Upper lobe of left lung (tissue), 6 donors: Measurements from ENCODE around the gene EXOC3L2. TPM values are rescaled to one million over a fixed set of nuclear protein-coding genes. Genes with fewer than 3 reads are reported as not detected.

Source experiments
- ATAC-seq, 2 donors: fragments of 200-7000 bp; cut with Tn5 transposase; one replicate each; pipeline ENCODE4 v1.9.1; 2022; ENCODE audit warnings: mild to moderate bottlenecking in 2 of 2, moderate library complexity in 2 of 2; ENCODE audit not compliant: low FRiP score in 2 of 2
- DNase-seq, 2 donors: peaks; one replicate each; pipeline ENCODE4 v3.0.0-alpha.2; 2019 to 2020
- H3K27ac ChIP-seq, 4 donors: fragments of 200-600 bp; sonication (generic); one replicate each; pipeline ENCODE4 v1.5.1; 2016 to 2019
- H3K27me3 ChIP-seq, 4 donors: fragments of 200-600 bp; sonication (generic); one replicate each; pipeline ENCODE4 v1.5.1; 2017 to 2019
- H3K36me3 ChIP-seq, 4 donors: fragments of 200-600 bp; sonication (generic); one replicate each; pipeline ENCODE4 v1.5.1; 2016 to 2019
- H3K4me1 ChIP-seq, 4 donors: fragments of 200-600 bp; sonication (generic); one replicate each; pipeline ENCODE4 v1.5.1; 2018 to 2019
- H3K4me3 ChIP-seq, 4 donors: fragments of 200-600 bp; sonication (generic); one replicate each; pipeline ENCODE4 v1.5.1; 2017 to 2019; ENCODE audit warnings: mild to moderate bottlenecking in 2 of 4, moderate library complexity in 1 of 4
- H3K9me3 ChIP-seq, 4 donors: fragments of 200-600 bp; sonication (generic); one replicate each; pipeline ENCODE4 v1.5.1; 2018 to 2019
- EP300 ChIP-seq, 4 donors: sonication (generic); formaldehyde crosslinking; IDR thresholded peaks; one replicate each; pipeline ENCODE4 v1.5.1; 2017; ENCODE audit warnings: antibody characterized with exemption in 4 of 4, control low read depth in 2 of 4
- POLR2A ChIP-seq, 4 donors: fragments of 450-650 bp; IDR thresholded peaks; one replicate each; pipeline ENCODE4 v1.5.1; 2016 to 2017; ENCODE audit warnings: antibody characterized with exemption in 4 of 4, mild to moderate bottlenecking in 2 of 4
- POLR2AphosphoS5 ChIP-seq, 2 donors: sonication (generic); formaldehyde crosslinking; IDR thresholded peaks; one replicate each; pipeline ENCODE4 v1.5.1; 2017; ENCODE audit warnings: antibody characterized with exemption in 2 of 2
- WGBS, 2 donors: methylation state at CpG; one replicate each; pipeline ENCODE4 v1.1.5; 2017 to 2018; 5-methylcytosine and 5-hydroxymethylcytosine counted together
- total RNA-seq, 6 donors: library from RNA; depleted of rRNA in 4 of 6; stranded (reverse); fragments of >200 nt in 4 of 6; gene quantifications; one replicate each; pipeline versions ENCODE4 v1.1.0 to v1.2.1, GENCODE V29; 2016 to 2021
- TF ChIP-seq, protein P1 (sequence below), 6 experiments: fragments of 450-650 bp in 4 of 6; fragments of 200-600 bp in 2 of 6; sonication (generic) in 2 of 6; IDR thresholded peaks; one replicate each; pipeline ENCODE4 v1.5.1; 2016 to 2019; ENCODE audit warnings: antibody characterized with exemption in 6 of 6
- donor health status: DM: no; HTN: no; CAD: no; lungs with moderate emphysema.
- donor health status: DM: no; HTN: yes; CAD: no; lungs with severe emphysema.

Gene EXOC3L2
- total RNA-seq, 6 donors from 2014 or later, result 1.1 to 10.0 (median 2.7) TPM

DNA sequence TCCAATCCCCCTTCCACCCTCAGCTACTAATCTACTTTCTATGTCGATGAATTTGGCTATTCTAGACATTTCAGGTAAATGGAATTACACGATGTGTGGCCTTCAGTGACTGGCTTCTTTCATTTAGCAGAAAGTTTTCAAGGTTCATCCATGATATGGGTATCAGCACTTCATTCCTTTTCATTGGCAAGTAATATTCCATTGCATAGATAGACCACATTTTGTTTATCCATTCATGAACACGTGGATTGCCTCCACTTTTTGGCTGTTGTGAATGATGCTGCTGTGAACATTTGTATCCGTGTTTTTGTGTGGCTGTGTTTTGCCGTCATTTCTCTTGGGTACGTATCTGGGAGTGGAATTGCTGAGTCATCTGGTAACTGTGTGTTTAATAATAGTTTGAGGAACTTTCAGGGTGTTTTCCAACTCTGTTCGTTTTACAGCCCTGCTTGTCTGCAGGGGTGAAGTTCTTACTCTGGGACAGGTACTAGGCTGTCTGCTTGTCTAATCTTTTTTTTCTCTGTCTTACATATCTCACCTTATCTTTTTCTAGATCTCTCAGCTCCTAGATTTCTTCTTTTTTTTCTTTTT is 38.3 kb upstream of the EXOC3L2 start:
- 63 to 72% methylated on average over 7 of the region's 7 CpGs for WGBS, 2 donors
- Histone ChIP-seq H3K27me3 (no peaks in the 10 kb centered on the region), H3K27ac (peak overlapping the region in 2 of 4 donors; percentile 13 to 46), H3K4me3 (no peak overlapping the region), H3K4me1 (peaks cover 0 to 10% (median 0%) of the 10 kb centered on the region in 4 donors), H3K9me3 (no peaks in the 10 kb centered on the region), H3K36me3 (peaks cover 1 to 69% (median 35%) of the 10 kb centered on the region in 4 donors)
- peak in 1 of 2 donors; percentile 34 for ATAC-seq
- TF ChIP-seq POLR2AphosphoS5 (IDR thresholded peaks at IDR 0.05), result no peak
- TF ChIP-seq POLR2A (IDR thresholded peaks at IDR 0.05), result no peak
- no peak for TF ChIP-seq EP300 (IDR thresholded peaks at IDR 0.05)
- TF ChIP-seq, protein P1, sequence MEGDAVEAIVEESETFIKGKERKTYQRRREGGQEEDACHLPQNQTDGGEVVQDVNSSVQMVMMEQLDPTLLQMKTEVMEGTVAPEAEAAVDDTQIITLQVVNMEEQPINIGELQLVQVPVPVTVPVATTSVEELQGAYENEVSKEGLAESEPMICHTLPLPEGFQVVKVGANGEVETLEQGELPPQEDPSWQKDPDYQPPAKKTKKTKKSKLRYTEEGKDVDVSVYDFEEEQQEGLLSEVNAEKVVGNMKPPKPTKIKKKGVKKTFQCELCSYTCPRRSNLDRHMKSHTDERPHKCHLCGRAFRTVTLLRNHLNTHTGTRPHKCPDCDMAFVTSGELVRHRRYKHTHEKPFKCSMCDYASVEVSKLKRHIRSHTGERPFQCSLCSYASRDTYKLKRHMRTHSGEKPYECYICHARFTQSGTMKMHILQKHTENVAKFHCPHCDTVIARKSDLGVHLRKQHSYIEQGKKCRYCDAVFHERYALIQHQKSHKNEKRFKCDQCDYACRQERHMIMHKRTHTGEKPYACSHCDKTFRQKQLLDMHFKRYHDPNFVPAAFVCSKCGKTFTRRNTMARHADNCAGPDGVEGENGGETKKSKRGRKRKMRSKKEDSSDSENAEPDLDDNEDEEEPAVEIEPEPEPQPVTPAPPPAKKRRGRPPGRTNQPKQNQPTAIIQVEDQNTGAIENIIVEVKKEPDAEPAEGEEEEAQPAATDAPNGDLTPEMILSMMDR (IDR thresholded peaks at IDR 0.05), result no peak
- no peak for DNase-seq

DNA sequence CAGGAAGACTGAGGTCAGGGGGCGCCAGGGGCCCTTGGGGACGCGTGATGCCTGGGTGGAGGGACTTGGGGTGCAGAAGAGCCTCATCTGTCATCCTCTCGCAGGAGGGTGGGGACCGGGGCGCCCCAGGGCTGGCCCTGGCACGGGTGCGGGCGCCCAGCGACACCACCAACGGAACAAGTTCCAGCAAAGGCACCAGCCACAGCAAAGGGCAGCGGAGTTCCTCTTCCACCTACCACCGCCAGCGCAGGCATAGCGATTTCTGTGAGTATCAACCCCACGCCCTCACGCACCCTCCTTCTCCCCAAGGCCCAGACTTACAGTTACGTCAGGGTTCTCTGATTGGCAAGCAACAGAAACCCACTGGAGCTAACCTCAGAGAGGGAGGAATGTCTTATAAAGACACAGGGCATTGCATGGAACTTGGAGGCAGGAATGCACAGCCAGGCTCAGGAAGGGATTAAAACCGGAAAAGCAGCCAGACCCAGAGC is 35.3 kb upstream of the EXOC3L2 start:
- Histone ChIP-seq H3K36me3 (peaks cover 6 to 69% (median 42%) of the 10 kb centered on the region in 4 donors), H3K4me3 (no peak overlapping the region), H3K27me3 (no peaks in the 10 kb centered on the region), H3K9me3 (no peaks in the 10 kb centered on the region), H3K4me1 (peaks cover 0 to 10% (median 0%) of the 10 kb centered on the region in 4 donors), H3K27ac (peak overlapping the region in 1 of 4 donors; percentile 44)
- ATAC-seq, result no peak
- 77 to 83% methylated on average over 19 of the region's 19 CpGs for WGBS, 2 donors
- no peak for DNase-seq
- no peak for TF ChIP-seq POLR2AphosphoS5 (IDR thresholded peaks at IDR 0.05)
- no peak for TF ChIP-seq POLR2A (IDR thresholded peaks at IDR 0.05)
- TF ChIP-seq, protein P1 (IDR thresholded peaks at IDR 0.05), result no peak
- no peak for TF ChIP-seq EP300 (IDR thresholded peaks at IDR 0.05)

DNA sequence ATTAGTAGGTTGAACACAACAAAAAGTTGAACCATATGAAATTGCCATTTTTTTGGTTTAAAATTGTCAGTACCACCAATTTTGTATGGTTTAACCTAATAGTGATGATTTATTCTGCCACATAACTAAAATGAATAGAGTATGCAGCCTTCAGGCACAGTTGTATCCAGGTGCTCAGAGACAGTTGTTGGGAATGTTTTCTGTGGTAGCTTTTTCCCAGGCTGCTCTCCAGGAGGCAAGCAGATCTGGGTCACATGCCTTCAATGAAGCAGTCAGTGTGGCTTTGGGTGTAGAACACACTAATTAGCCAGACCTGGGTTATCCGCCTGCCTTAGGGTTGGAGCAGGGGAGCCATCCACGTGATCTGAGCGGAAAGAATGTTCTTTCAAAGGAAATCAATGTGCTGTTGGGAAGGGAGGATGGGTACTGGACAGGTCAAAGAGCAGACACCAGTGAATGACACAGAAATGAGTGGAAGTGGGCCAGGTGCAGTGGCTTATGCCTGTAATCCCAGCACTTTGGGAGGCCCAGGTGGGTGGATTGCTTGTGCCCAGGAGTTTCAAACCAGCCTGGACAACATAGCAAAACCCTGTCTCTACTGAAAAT is 34.5 kb upstream of the EXOC3L2 start:
- Histone ChIP-seq H3K27ac (no peak overlapping the region), H3K4me1 (peaks cover 0 to 10% (median 0%) of the 10 kb centered on the region in 4 donors), H3K4me3 (no peak overlapping the region), H3K9me3 (no peaks in the 10 kb centered on the region), H3K36me3 (peaks cover 6 to 72% (median 50%) of the 10 kb centered on the region in 4 donors), H3K27me3 (no peaks in the 10 kb centered on the region)
- TF ChIP-seq EP300 (IDR thresholded peaks at IDR 0.05) (no peak), POLR2AphosphoS5 (IDR thresholded peaks at IDR 0.05) (no peak), POLR2A (IDR thresholded peaks at IDR 0.05) (no peak)
- TF ChIP-seq, protein P1 (IDR thresholded peaks at IDR 0.05), result no peak
- DNase-seq (no peak), ATAC-seq (no peak)
- WGBS, 2 donors, result 89 to 94% methylated on average over 3 of the region's 3 CpGs

DNA sequence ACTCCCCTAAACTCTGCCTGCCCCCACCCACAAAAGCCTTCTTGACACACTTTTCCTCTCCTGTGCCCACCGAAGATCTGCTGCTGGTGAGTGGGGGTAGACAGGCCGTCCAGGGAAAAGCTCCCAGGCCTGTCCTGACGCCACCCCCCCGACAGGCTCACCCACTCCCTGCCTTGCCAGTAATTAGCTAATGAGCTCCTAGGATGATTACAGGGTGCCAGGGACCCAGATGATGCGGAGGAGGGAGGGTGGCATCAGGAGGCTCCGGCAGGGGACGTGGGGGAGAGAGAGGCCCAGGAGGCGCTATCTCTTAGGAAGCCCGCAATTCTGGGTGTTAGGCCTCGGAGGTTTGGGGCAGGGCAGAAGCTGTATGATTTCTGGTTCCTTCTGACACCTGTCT is 32.9 kb upstream of the EXOC3L2 start:
- H3K36me3 ChIP-seq, result peaks cover 13 to 78% (median 59%) of the 10 kb centered on the region in 4 donors

DNA sequence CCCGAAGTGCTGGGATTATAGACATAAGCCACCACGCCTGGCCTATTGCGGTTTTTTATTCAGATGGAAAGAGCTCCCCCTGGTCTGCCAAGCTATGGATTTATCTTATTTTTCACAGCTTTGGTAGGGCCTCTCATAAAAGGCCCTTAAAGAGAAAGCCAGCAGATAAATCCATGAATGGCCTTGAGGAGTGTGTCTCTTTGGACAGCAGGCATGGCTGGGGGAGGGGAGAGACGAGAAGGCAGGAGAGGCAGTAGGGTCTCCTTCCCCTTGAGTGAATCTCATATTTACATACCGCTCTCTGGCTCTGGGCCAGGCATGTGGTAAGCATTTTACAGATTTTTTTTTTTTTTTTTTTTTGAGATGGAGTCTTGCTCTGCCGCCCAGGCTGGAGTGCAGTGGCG is 31.1 kb upstream of the EXOC3L2 start:
- WGBS, 2 donors, result 63 to 83% methylated on average over 7 of the region's 7 CpGs
- no peak overlapping the region for H3K4me3 ChIP-seq
- no peaks in the 10 kb centered on the region for H3K27me3 ChIP-seq
- peaks cover 0 to 20% (median 1%) of the 10 kb centered on the region in 4 donors for H3K4me1 ChIP-seq
- no peak for ATAC-seq
- no peaks in the 10 kb centered on the region for H3K9me3 ChIP-seq
- H3K27ac ChIP-seq, result no peak overlapping the region
- peaks cover 15 to 74% (median 60%) of the 10 kb centered on the region in 4 donors for H3K36me3 ChIP-seq
- no peak for TF ChIP-seq POLR2A (IDR thresholded peaks at IDR 0.05)
- TF ChIP-seq, protein P1 (IDR thresholded peaks at IDR 0.05), result no peak
- TF ChIP-seq EP300 (IDR thresholded peaks at IDR 0.05), result no peak
- DNase-seq, result no peak

More for the DNA sequence above, 32.9 kb upstream of the EXOC3L2 start:
- DNase-seq (no peak), ATAC-seq (no peak)
- 96 to 97% methylated on average over 10 of the region's 10 CpGs for WGBS, 2 donors
- Histone ChIP-seq H3K4me3 (no peak overlapping the region), H3K27me3 (no peaks in the 10 kb centered on the region), H3K9me3 (no peaks in the 10 kb centered on the region), H3K4me1 (peaks cover 0 to 11% (median 0%) of the 10 kb centered on the region in 4 donors), H3K27ac (no peak overlapping the region)
- no peak for TF ChIP-seq POLR2A (IDR thresholded peaks at IDR 0.05)
- no peak for TF ChIP-seq POLR2AphosphoS5 (IDR thresholded peaks at IDR 0.05)
